K562 (cell line): ENCODE results near the gene ZNF48. TPM values are rescaled to one million over a fixed set of nuclear protein-coding genes. Genes with fewer than 3 reads are reported as not detected.

Source experiments
- ATAC-seq: fragments of 200-7000 bp; cut with Tn5 transposase; 3 replicates; pipeline ENCODE4 v1.9.1; 2020; ENCODE audit warnings: moderate library complexity
- BruUV-seq: library from RNA; stranded (reverse); fragments of 400-500 nt; replicated peaks from 2 replicates; lab custom pipeline; 2021; lab: Mats Ljungman, UMichigan
- CTCF ChIA-PET: fragments of 300-600 bp; formaldehyde crosslinking; extraction: SDS; loops from one replicate; lab custom pipeline; 2021; ENCODE audit warnings: low intra/inter-chr PET ratio; lab: Yijun Ruan, JAX
- POLR2A ChIA-PET: fragments of 300-600, 350-650 bp; sonication (Branson Sonifier 250); formaldehyde crosslinking; extraction: SDS; loops from one replicate; lab custom pipeline; 2021; ENCODE audit warnings: antibody characterized with exemption, inconsistent platforms; lab: Yijun Ruan, JAX
- DNase-seq, 4 experiments: peaks; one replicate each; pipeline versions ENCODE4 v3.0.0 to v3.0.0-alpha.2; 2011 to 2018; ENCODE audit warnings: low spot score in 3 of 4, mixed read lengths in 3 of 4; ENCODE audit errors: extremely low read depth in 1 of 4
- FAIRE-seq: peaks from 2 replicates; lab custom pipeline; 2011; peaks lifted over from hg19 to GRCh38; lab: Jason Lieb, UNC
- H2AFZ ChIP-seq: 2 replicates; pipeline ENCODE4 v1.6.0; 2011; ENCODE audit warnings: low read depth, low read length, control low read depth, inconsistent platforms
- H3K27ac ChIP-seq: fragments of 200-600 bp; 3 replicates; pipeline ENCODE4 v1.8.0; 2011; ENCODE audit warnings: low read depth, mild to moderate bottlenecking, control low read depth, inconsistent platforms, low read length, moderate library complexity, mixed read lengths; ENCODE audit errors: extremely low read depth
- H3K27me3 ChIP-seq, 2 experiments: fragments of 300-600 bp in 1 of 2; 2 replicates in 1 of 2; 3 replicates in 1 of 2; pipeline versions ENCODE4 v1.6.0 to v1.8.0; 2011; ENCODE audit warnings: inconsistent platforms in 2 of 2, low read length in 2 of 2, mild to moderate bottlenecking in 1 of 2, mixed read lengths in 1 of 2, moderate library complexity in 1 of 2; ENCODE audit not compliant: control insufficient read depth in 2 of 2, insufficient read depth in 2 of 2
- H3K36me3 ChIP-seq: fragments of 300-600 bp; 3 replicates; pipeline ENCODE4 v1.8.0; 2011; ENCODE audit warnings: mild to moderate bottlenecking, low read length, inconsistent platforms; ENCODE audit not compliant: control insufficient read depth, insufficient read depth
- H3K4me1 ChIP-seq, 2 experiments: fragments of 200-600 bp in 1 of 2; replicated peaks in 1 of 2; 2 replicates in 1 of 2; 3 replicates in 1 of 2; pipeline versions ENCODE4 v1.5.1 to v1.8.0; 2011; ENCODE audit warnings: inconsistent platforms in 2 of 2, low read length in 2 of 2, mild to moderate bottlenecking in 1 of 2, mixed read lengths in 1 of 2, moderate library complexity in 1 of 2; ENCODE audit not compliant: control insufficient read depth in 2 of 2, insufficient read depth in 2 of 2
- H3K4me2 ChIP-seq: 2 replicates; pipeline ENCODE4 v1.6.1; 2011; ENCODE audit warnings: low read length, control low read depth, inconsistent platforms, mixed read lengths; ENCODE audit not compliant: insufficient read depth
- H3K4me3 ChIP-seq: fragments of 200-600 bp; sonication (generic), shearing (Covaris generic); 2 replicates; pipeline ENCODE4 v1.5.1; 2016; ENCODE audit warnings: control low read depth, inconsistent platforms
- H3K79me2 ChIP-seq: fragments of 200-600 bp; 3 replicates; pipeline ENCODE4 v1.8.0; 2011; ENCODE audit warnings: low read length, inconsistent platforms; ENCODE audit not compliant: control insufficient read depth, insufficient read depth
- H3K9ac ChIP-seq, 2 experiments: 2 replicates each; pipeline versions ENCODE4 v1.6.0 to v1.6.1; 2011; ENCODE audit warnings: low read depth in 2 of 2, low read length in 2 of 2, control low read depth in 1 of 2, inconsistent platforms in 1 of 2, mild to moderate bottlenecking in 1 of 2, mixed read lengths in 1 of 2; ENCODE audit not compliant: insufficient read depth in 1 of 2
- H3K9me1 ChIP-seq: one replicate; pipeline ENCODE4 v1.6.0; 2011; ENCODE audit warnings: inconsistent platforms, mild to moderate bottlenecking, low read length, moderate library complexity; ENCODE audit not compliant: control insufficient read depth, insufficient read depth
- H3K9me3 ChIP-seq: replicated peaks from 2 replicates; pipeline ENCODE4 v1.5.1; 2011; ENCODE audit warnings: low read depth, low read length, inconsistent platforms; ENCODE audit not compliant: control insufficient read depth, insufficient read depth
- H4K20me1 ChIP-seq: replicated peaks from 2 replicates; pipeline ENCODE4 v1.6.1; 2011; ENCODE audit warnings: low read length, inconsistent platforms, mixed read lengths; ENCODE audit not compliant: control insufficient read depth, insufficient read depth
- BCOR ChIP-seq: fragments of 450-650 bp; IDR thresholded peaks from 2 replicates; pipeline ENCODE4 v1.6.1; 2016
- HNRNPK ChIP-seq: fragments of 200-400 bp; formaldehyde crosslinking; IDR thresholded peaks from one replicate; pipeline ENCODE4 v1.6.1; 2018; ENCODE audit warnings: mild to moderate bottlenecking, low read depth, low read length; ENCODE audit not compliant: poor library complexity, severe bottlenecking
- PPARD ChIP-seq: fragments of 250-450 bp; sonication (Bioruptor Pico); IDR thresholded peaks from 2 replicates; pipeline ENCODE4 v1.8.0; 2022; ENCODE audit warnings: inconsistent platforms, mild to moderate bottlenecking, moderate library complexity
- ZFX ChIP-seq: sonication (generic); formaldehyde crosslinking; IDR thresholded peaks from 2 replicates; pipeline ENCODE4 v1.8.0; 2022; ENCODE audit warnings: mild to moderate bottlenecking, missing genetic modification reagents, moderate library complexity
- ZNF668 ChIP-seq: fragments of 250-450 bp; sonication (Bioruptor Pico); IDR thresholded peaks from 2 replicates; pipeline ENCODE4 v1.8.0; 2022; ENCODE audit warnings: mild to moderate bottlenecking, inconsistent platforms
- WGBS: fragments of 100-300 bp; shearing (Covaris generic); methylation state at CpG from one replicate; pipeline ENCODE4 v1.1.6; 2016; ENCODE audit warnings: low coverage, mixed read lengths; ENCODE audit not compliant: insufficient coverage; ENCODE audit errors: missing lambda C conversion rate; 5-methylcytosine and 5-hydroxymethylcytosine counted together
- in situ Hi-C: fragments of 300-500 bp; cut with MboI; formaldehyde crosslinking; loops from 4 replicates; pipeline ENCODE4 v1.15.0; 2018; ENCODE audit warnings: inconsistent platforms, mixed read lengths
- intact Hi-C: fragments of 100-400 bp; cut with micrococcal nuclease; formaldehyde crosslinking; loops from 2 replicates; pipeline ENCODE4 v1.14.2; 2022
- polyA plus RNA-seq, 8 experiments: library from polyadenylated mRNA; depleted of rRNA in 4 of 8; stranded (reverse) in 5 of 8; unstranded in 3 of 8; fragments of >200 nt; fragmentation: Nextera tagmentation in 2 of 8; fragmentation: Illumina TruSeq in 1 of 8; extraction: Ambion mirVana in 2 of 8; extraction: Trizol in 1 of 8; gene quantifications; 2 replicates each; pipeline versions ENCODE4 v1.2.1 to v1.2.3, GENCODE V29; 2011 to 2014; ENCODE audit warnings: inconsistent platforms in 1 of 8, missing spikeins in 1 of 8
- total RNA-seq, 7 experiments: library from RNA; depleted of rRNA in 6 of 7; stranded (reverse); fragments of >200 nt in 6 of 7; fragmentation: Illumina TruSeq in 2 of 7; extraction: Trizol in 2 of 7; gene quantifications; 2 replicates each; pipeline versions ENCODE4 v1.2.1 to v1.2.3, GENCODE V29; 2011 to 2021; ENCODE audit warnings: low replicate concordance in 1 of 7
- TF ChIP-seq, protein P1 (sequence below): fragments of 250-450 bp; sonication (Bioruptor Pico); IDR thresholded peaks from 2 replicates; pipeline ENCODE4 v1.4.0; 2020; ENCODE audit warnings: mild to moderate bottlenecking

The ZNF48 gene
- total and polyA plus RNA-seq, 9 of the 15 experiments (the other 6 are each of a cell fraction or from before 2014, with no cell fraction given) = 0.38 to 11.6 (median 4.7) TPM

DNA sequence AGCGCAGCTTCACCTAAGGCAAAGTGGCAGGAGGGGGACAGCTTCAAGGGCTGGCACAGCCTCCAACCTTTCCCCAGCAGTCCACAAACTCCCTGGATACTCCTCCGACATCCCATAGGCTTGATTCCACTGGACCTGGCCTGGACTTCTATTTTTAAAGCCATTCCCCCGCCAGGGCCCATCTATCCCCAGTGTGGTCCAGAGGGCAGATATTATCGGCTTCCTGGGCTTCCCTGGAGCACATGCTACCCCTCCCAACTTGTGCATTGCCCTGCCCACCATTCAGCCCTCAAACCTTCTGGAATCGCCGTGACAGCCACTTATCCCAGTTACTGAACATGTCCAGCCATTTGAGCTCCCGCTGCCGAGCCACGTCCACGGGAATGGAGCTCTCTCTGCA lies 30.0 kb upstream of the ZNF48 start:
- H3K27me3 ChIP-seq = no peaks in the 10 kb centered on the region
- peaks cover 69% of the 10 kb centered on the region for H3K79me2 ChIP-seq
- ATAC-seq (no peak), DNase-seq (no peak), FAIRE-seq (no peak)
- no peak overlapping the region for H3K4me2 ChIP-seq
- CTCF ChIA-PET = no interaction called here
- no peaks in the 10 kb centered on the region for H3K9me3 ChIP-seq
- peaks cover 61% of the 10 kb centered on the region for H3K36me3 ChIP-seq
- POLR2A ChIA-PET = interaction anchor here (0.6 to 1.8 kb wide), 5 partner anchors 11 to 329 kb away, joined by 3 to 15 read pairs (median 3); partner anchors contain the start of gene CD2BP2
- no peak overlapping the region for H2AFZ ChIP-seq
- peaks cover 6% of the 10 kb centered on the region for H3K9me1 ChIP-seq
- H3K9ac ChIP-seq = peak overlapping the region in 1 of 2 experiments; percentile 38; a peak in 2 of 4 replicates
- H4K20me1 ChIP-seq = peaks cover 23% of the 10 kb centered on the region
- H3K27ac ChIP-seq = no peak overlapping the region
- no peak for TF ChIP-seq ZNF668 (CRISPR knock-in tag)
- no peak for TF ChIP-seq ZFX (CRISPR knock-in tag)
- TF ChIP-seq BCOR = no peak
- no peak for TF ChIP-seq HNRNPK
- TF ChIP-seq, protein P1, sequence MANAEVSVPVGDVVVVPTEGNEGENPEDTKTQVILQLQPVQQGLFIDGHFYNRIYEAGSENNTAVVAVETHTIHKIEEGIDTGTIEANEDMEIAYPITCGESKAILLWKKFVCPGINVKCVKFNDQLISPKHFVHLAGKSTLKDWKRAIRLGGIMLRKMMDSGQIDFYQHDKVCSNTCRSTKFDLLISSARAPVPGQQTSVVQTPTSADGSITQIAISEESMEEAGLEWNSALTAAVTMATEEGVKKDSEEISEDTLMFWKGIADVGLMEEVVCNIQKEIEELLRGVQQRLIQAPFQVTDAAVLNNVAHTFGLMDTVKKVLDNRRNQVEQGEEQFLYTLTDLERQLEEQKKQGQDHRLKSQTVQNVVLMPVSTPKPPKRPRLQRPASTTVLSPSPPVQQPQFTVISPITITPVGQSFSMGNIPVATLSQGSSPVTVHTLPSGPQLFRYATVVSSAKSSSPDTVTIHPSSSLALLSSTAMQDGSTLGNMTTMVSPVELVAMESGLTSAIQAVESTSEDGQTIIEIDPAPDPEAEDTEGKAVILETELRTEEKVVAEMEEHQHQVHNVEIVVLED (CRISPR knock-in tag) = no peak
- TF ChIP-seq PPARD = no peak
- BruUV-seq = no TSS peak
- WGBS = 95% methylated on average over 9 of the region's 10 CpGs
- in situ Hi-C loops = loop anchor here (25.0 kb wide), 1 partner anchor 903 kb away; the partner anchor contains the start of genes BOLA2, SLX1B and SULT1A4
- intact Hi-C loops = no loop called here
- H3K4me3 ChIP-seq = no peak overlapping the region
- peaks cover 10 to 25% of the 10 kb centered on the region in 2 experiments; a peak in 4 of 5 replicates for H3K4me1 ChIP-seq
